Heart left ventricle (tissue), 16 donors: Measurements from ENCODE around the gene UMODL1. TPM values are rescaled to one million over a fixed set of nuclear protein-coding genes. Genes with fewer than 3 reads are reported as not detected.

ENCODE experiments used
- ATAC-seq, 4 donors: fragments of 200-7000 bp; cut with Tn5 transposase; one replicate each; pipeline ENCODE4 v1.9.1; 2020 to 2022; ENCODE audit warnings: moderate library complexity in 4 of 4, mild to moderate bottlenecking in 3 of 4, moderate number of reproducible peaks in 1 of 4
- DNase-seq, 5 donors: peaks; one replicate each; pipeline ENCODE4 v3.0.0-alpha.2; 2020
- H3K27ac ChIP-seq, 12 donors: fragments of 200-600 bp; sonication (generic) in 4 of 12; one replicate each; pipeline versions ENCODE4 v1.5.0 to v1.8.0; 2016 to 2022; ENCODE audit warnings: mild to moderate bottlenecking in 2 of 12
- H3K27me3 ChIP-seq, 9 donors: fragments of 200-600 bp; sonication (generic) in 2 of 9; one replicate each; pipeline versions ENCODE4 v1.5.1 to v1.8.0; 2016 to 2022; ENCODE audit warnings: mild to moderate bottlenecking in 3 of 9
- H3K36me3 ChIP-seq, 9 donors: fragments of 200-600 bp; sonication (generic) in 2 of 9; one replicate each; pipeline versions ENCODE4 v1.5.0 to v1.8.0; 2018 to 2022; ENCODE audit warnings: mild to moderate bottlenecking in 2 of 9
- H3K4me1 ChIP-seq, 12 donors: fragments of 200-600 bp; sonication (generic) in 4 of 12; one replicate each; pipeline versions ENCODE4 v1.5.0 to v1.8.0; 2016 to 2022; ENCODE audit warnings: mild to moderate bottlenecking in 3 of 12
- H3K4me3 ChIP-seq, 12 donors: fragments of 200-600 bp; sonication (generic) in 4 of 12; one replicate each; pipeline versions ENCODE4 v1.5.0 to v1.8.0; 2017 to 2022; ENCODE audit warnings: mild to moderate bottlenecking in 9 of 12, moderate library complexity in 4 of 12
- H3K9me3 ChIP-seq, 12 donors: fragments of 200-600 bp; sonication (generic) in 4 of 12; one replicate each; pipeline versions ENCODE4 v1.5.0 to v1.8.0; 2016 to 2022; ENCODE audit warnings: mild to moderate bottlenecking in 1 of 12
- CTCF ChIP-seq, 12 donors: fragments of 200-600 bp; sonication (generic) in 4 of 12; IDR thresholded peaks; one replicate each; pipeline versions ENCODE4 v1.5.0 to v1.8.0; 2018 to 2022; ENCODE audit warnings: antibody characterized with exemption in 12 of 12, mild to moderate bottlenecking in 5 of 12
- POLR2A ChIP-seq, 2 donors: fragments of 450-650 bp; IDR thresholded peaks; one replicate each; pipeline ENCODE4 v1.6.1; 2017; ENCODE audit warnings: antibody characterized with exemption in 2 of 2, mild to moderate bottlenecking in 2 of 2, moderate library complexity in 2 of 2
- WGBS, 4 donors: extraction: QIAGEN DNeasy Blood & Tissue Kit in 2 of 4; methylation state at CpG; one replicate each; pipeline versions ENCODE4 v1.1.5 to v1.1.7; 2013 to 2018; 5-methylcytosine and 5-hydroxymethylcytosine counted together
- intact Hi-C, 10 donors: fragments of 100-400 bp; cut with DNase I; formaldehyde crosslinking; loops; one replicate each; pipeline versions ENCODE4 v1.11.1 to v1.14.2; 2022
- polyA plus RNA-seq, 2 donors: library from polyadenylated mRNA; stranded (reverse); fragments of 200-250 nt; gene quantifications; one replicate each; pipeline ENCODE4 v1.2.3, GENCODE V29; 2013
- total RNA-seq, 9 donors: library from RNA; depleted of rRNA in 2 of 9; stranded (reverse); fragments of >200 nt in 2 of 9; fragmentation: NEBNext Ultra II Directional in 3 of 9; extraction: Animal tissue kit (Norgen Biotek cat#: 25700) in 3 of 9; gene quantifications; one replicate each; pipeline versions ENCODE4 v1.1.0 to v1.2.4, GENCODE V29; 2016 to 2023
- donor health status: ischemic (EF 13 %, LVEDD 7.1; RV severe dilation, severe dysfunction).
- donor health status: healthy with polysubstance abuse.
- donor health status: DM: no; HTN: yes; CAD: no.
- donor health status: DM: no; HTN: no; CAD: no.
- donor health status: ischemic (EF 25% LVEDD 6.9; RV normal size, moderate dysfunction).
- donor health status: ischemic (EF 25% LVEDD 5.7; RV mildly dilated, moderate dysfunction).
- donor health status: healthy.
- donor health status: DM: yes; HTN: yes; CAD: no.
- donor health status: ischemic (EF 35%, LVEDD 5.7; RV mildly dilated, moderate dysfunction).
- donor health status: nonischemic (EF 11% LVEDD 7.7; RV severe dilation, severe dysfunction).
- donor health status: DM: yes; HTN: yes; CAD: no.
- donor health status: PGD.
- donor health status: ischemic (EF 29% LVEDD 5.4; RV normal size, mild dysfunction).
- donor health status: nonischemic (EF 23%, LVEDD 6.1; RV moderate dilation, normal function).

UMODL1 gene
- total and polyA plus RNA-seq, 11 donors, result 0.07 to 0.19 TPM; not detected in 9

GRCh38 chr21:42162831-42163510 is 91.9 kb downstream of the UMODL1 start:
- ATAC-seq (no peak), DNase-seq (peak in 1 of 5 donors; percentile 31)
- 75 to 81% (median 77%) methylated on average over 9 of the region's 9 CpGs for WGBS, 4 donors
- Histone ChIP-seq H3K36me3 (no peaks in the 10 kb centered on the region), H3K9me3 (no peaks in the 10 kb centered on the region), H3K27ac (no peak overlapping the region), H3K4me1 (peaks cover 0 to 9% (median 0%) of the 10 kb centered on the region in 12 donors), H3K27me3 (peaks cover 0 to 4% (median 0%) of the 10 kb centered on the region in 9 donors), H3K4me3 (no peak overlapping the region)
- intact Hi-C loops, result loop anchor here in 5 of 10 donors (5.0 to 10.0 kb wide), 7 partner anchors 62 to 289 kb away; no protein-coding TSS in a partner anchor
- TF ChIP-seq CTCF (IDR thresholded peaks at IDR 0.05) (no peak), POLR2A (IDR thresholded peaks at IDR 0.05) (no peak)

GRCh38 chr21:42163511-42163863 is 92.4 kb downstream of the UMODL1 start:
- WGBS, 4 donors, result 95 to 97% (median 96%) methylated on average over 10 of the region's 10 CpGs
- Histone ChIP-seq H3K4me1 (peaks cover 0 to 9% (median 0%) of the 10 kb centered on the region in 12 donors), H3K27ac (no peak overlapping the region), H3K27me3 (peaks cover 0 to 4% (median 0%) of the 10 kb centered on the region in 9 donors), H3K4me3 (no peak overlapping the region), H3K36me3 (no peaks in the 10 kb centered on the region), H3K9me3 (no peaks in the 10 kb centered on the region)
- intact Hi-C loops, result loop anchor here in 5 of 10 donors (5.0 to 10.0 kb wide), 7 partner anchors 61 to 289 kb away; no protein-coding TSS in a partner anchor
- TF ChIP-seq POLR2A (IDR thresholded peaks at IDR 0.05) (no peak), CTCF (IDR thresholded peaks at IDR 0.05) (no peak)
- ATAC-seq (peak in 1 of 4 donors; percentile 19), DNase-seq (peak in 1 of 5 donors; percentile 45)

GRCh38 chr21:42164064-42164789 is 93.1 kb downstream of the UMODL1 start:
- Histone ChIP-seq H3K27ac (peak overlapping the region in 2 of 12 donors; percentile 2 to 17), H3K4me3 (no peak overlapping the region), H3K36me3 (no peaks in the 10 kb centered on the region), H3K4me1 (peaks cover 0 to 9% (median 0%) of the 10 kb centered on the region in 12 donors), H3K27me3 (peaks cover 0 to 4% (median 0%) of the 10 kb centered on the region in 9 donors), H3K9me3 (no peaks in the 10 kb centered on the region)
- intact Hi-C loops, result loop anchor here in 7 of 10 donors (1.0 to 10.0 kb wide), 10 partner anchors 61 to 288 kb away; no protein-coding TSS in a partner anchor
- DNase-seq, result peak; percentile 68 to 82 (median 75)
- ATAC-seq, result peak; percentile 83 to 92 (median 88)
- TF ChIP-seq CTCF (IDR thresholded peaks at IDR 0.05) (peak; percentile 51 to 75 (median 64)), POLR2A (IDR thresholded peaks at IDR 0.05) (no peak)
- 51 to 57% (median 53%) methylated on average over 7 of the region's 7 CpGs for WGBS, 4 donors

GRCh38 chr21:42164818-42165217 is 93.7 kb downstream of the UMODL1 start:
- DNase-seq, result no peak
- intact Hi-C loops, result loop anchor here in 9 of 10 donors (1.0 to 10.0 kb wide), 13 partner anchors 52 to 287 kb away; partner anchors contain the start of gene ABCG1 (in 1 of the 9)
- H3K36me3 ChIP-seq, result no peaks in the 10 kb centered on the region
- 44 to 57% (median 53%) methylated on average over 4 of the region's 4 CpGs for WGBS, 4 donors
- peak in 2 of 4 donors; percentile 16 to 29 for ATAC-seq
- TF ChIP-seq POLR2A (IDR thresholded peaks at IDR 0.05) (no peak), CTCF (IDR thresholded peaks at IDR 0.05) (no peak)
- no peak overlapping the region for H3K4me3 ChIP-seq
- H3K27ac ChIP-seq, result peak overlapping the region in 3 of 12 donors; percentile 2 to 17 (median 15)
- no peaks in the 10 kb centered on the region for H3K27me3 ChIP-seq
- H3K9me3 ChIP-seq, result no peaks in the 10 kb centered on the region
- peaks cover 0 to 9% (median 0%) of the 10 kb centered on the region in 12 donors for H3K4me1 ChIP-seq
